Activated CD4-positive, alpha-beta T cell treated with anti-CD3 and anti-CD28 coated beads, Interleukin-10, Interleukin-2, amounts not matched to agents 100 ng/mL and 50 ng/mL, durations not matched to agents 16 hours and 8 hours (primary cell): Measurements from ENCODE around the gene SASH1.

Experiments used
- DNase-seq: peaks from one replicate; pipeline ENCODE4 v3.0.0-alpha.2; 2020

SASH1 gene

DNA sequence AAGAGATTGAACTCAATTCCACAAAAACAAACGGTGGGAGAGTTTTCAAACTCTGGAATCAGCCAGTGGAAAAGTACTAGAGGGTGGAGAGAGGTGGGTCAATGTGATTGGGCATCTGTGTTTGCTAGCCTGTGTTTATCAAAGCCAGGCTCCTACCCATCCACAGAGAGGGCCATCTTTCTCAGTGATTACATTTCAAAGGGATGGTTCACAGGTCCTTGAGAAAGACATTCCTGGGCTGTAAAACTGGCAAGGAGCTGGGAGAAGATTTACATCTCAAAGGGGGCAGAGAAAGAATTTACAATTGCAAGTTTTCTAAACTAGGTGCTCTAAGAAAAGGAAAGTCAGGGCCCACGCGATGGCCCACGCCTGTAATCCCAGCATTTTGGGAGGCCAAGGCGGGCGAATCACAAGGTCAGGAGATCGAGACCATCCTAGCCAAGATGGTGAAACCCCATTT is 257.4 kb downstream of the SASH1 start:
- DNase-seq: no peak
